HepG2 (cell line): ENCODE results near the gene ENTPD6. TPM values are rescaled to one million over a fixed set of nuclear protein-coding genes. Genes with fewer than 3 reads are reported as not detected.

Source experiments
- ARID5B ChIP-seq: IDR thresholded peaks from 2 replicates; pipeline ENCODE4 v1.4.0; 2020; ENCODE audit warnings: mild to moderate bottlenecking, missing genetic modification reagents
- CENPT ChIP-seq: sonication (generic); formaldehyde crosslinking; IDR thresholded peaks from 2 replicates; pipeline ENCODE4 v1.8.0; 2022; ENCODE audit warnings: low read depth, mild to moderate bottlenecking, moderate library complexity, missing genetic modification reagents
- CREB1 ChIP-seq, 2 experiments: fragments of 450-650 bp in 1 of 2; IDR thresholded peaks; 2 replicates each; pipeline ENCODE4 v1.6.1; 2016 to 2017; ENCODE audit warnings: control low read depth in 1 of 2, mild to moderate bottlenecking in 1 of 2, missing compliant biosample characterization in 1 of 2, missing genetic modification characterization in 1 of 2
- ETV5 ChIP-seq: IDR thresholded peaks from 2 replicates; pipeline ENCODE4 v1.6.1; 2018; ENCODE audit warnings: missing biosample characterization, missing genetic modification reagents, inconsistent platforms, borderline replicate concordance
- FOSL2 ChIP-seq: sonication (generic); formaldehyde crosslinking; IDR thresholded peaks from 2 replicates; pipeline ENCODE4 v1.4.0; 2020; ENCODE audit warnings: missing genetic modification reagents
- ISL2 ChIP-seq: sonication (generic); formaldehyde crosslinking; IDR thresholded peaks from 2 replicates; pipeline ENCODE4 v1.5.0; 2020; ENCODE audit warnings: missing genetic modification reagents
- JUN ChIP-seq: sonication (generic); formaldehyde crosslinking; IDR thresholded peaks from 2 replicates; pipeline ENCODE4 v1.4.0; 2020; ENCODE audit warnings: mild to moderate bottlenecking, missing genetic modification reagents
- MEIS1 ChIP-seq: sonication (generic); formaldehyde crosslinking; IDR thresholded peaks from 2 replicates; pipeline ENCODE4 v1.9.0; 2021; ENCODE audit warnings: mild to moderate bottlenecking, missing genetic modification reagents, moderate library complexity, borderline replicate concordance
- NCOR1 ChIP-seq: fragments of 200-600 bp; sonication (generic); IDR thresholded peaks from 2 replicates; pipeline ENCODE4 v1.7.0; 2017; ENCODE audit warnings: antibody characterized with exemption, low read length, borderline replicate concordance
- NFATC3 ChIP-seq: sonication (generic); formaldehyde crosslinking; IDR thresholded peaks from 2 replicates; pipeline ENCODE4 v1.5.1; 2020; ENCODE audit warnings: mild to moderate bottlenecking, missing genetic modification reagents
- NFIC ChIP-seq: IDR thresholded peaks from 2 replicates; pipeline ENCODE4 v1.6.1; 2012; ENCODE audit warnings: mild to moderate bottlenecking, low read length, inconsistent platforms
- SOX5 ChIP-seq: IDR thresholded peaks from 2 replicates; pipeline ENCODE4 v1.6.1; 2016; ENCODE audit warnings: borderline replicate concordance
- YEATS4 ChIP-seq: sonication (generic); formaldehyde crosslinking; IDR thresholded peaks from 2 replicates; pipeline ENCODE4 v1.4.0; 2020; ENCODE audit warnings: missing genetic modification reagents, borderline replicate concordance
- ZBTB46 ChIP-seq: sonication (generic); formaldehyde crosslinking; IDR thresholded peaks from 2 replicates; pipeline ENCODE4 v1.4.0; 2020; ENCODE audit warnings: mild to moderate bottlenecking, missing genetic modification reagents, borderline replicate concordance
- ZBTB7B ChIP-seq: sonication (generic); formaldehyde crosslinking; IDR thresholded peaks from 2 replicates; pipeline ENCODE4 v1.4.0; 2020; ENCODE audit warnings: missing genetic modification reagents
- ZNF12 ChIP-seq: sonication (generic); formaldehyde crosslinking; IDR thresholded peaks from 2 replicates; pipeline ENCODE4 v1.5.0; 2020; ENCODE audit warnings: missing genetic modification reagents
- ZNF225 ChIP-seq: sonication (generic); formaldehyde crosslinking; IDR thresholded peaks from 2 replicates; pipeline ENCODE4 v1.4.0; 2020; ENCODE audit warnings: mild to moderate bottlenecking, missing genetic modification reagents
- ZNF234 ChIP-seq: sonication (generic); formaldehyde crosslinking; conservative IDR thresholded peaks from 2 replicates; pipeline ENCODE4 v1.5.1; 2020; ENCODE audit warnings: mild to moderate bottlenecking, missing genetic modification reagents
- ZNF354B ChIP-seq: sonication (generic); formaldehyde crosslinking; IDR thresholded peaks from 2 replicates; pipeline ENCODE4 v1.8.0; 2022; ENCODE audit warnings: mild to moderate bottlenecking, missing genetic modification reagents
- ZNF543 ChIP-seq: sonication (generic); formaldehyde crosslinking; IDR thresholded peaks from 2 replicates; pipeline ENCODE4 v1.4.0; 2020; ENCODE audit warnings: mild to moderate bottlenecking, missing genetic modification reagents
- ZNF558 ChIP-seq: sonication (generic); formaldehyde crosslinking; IDR thresholded peaks from 2 replicates; pipeline ENCODE4 v1.9.0; 2022; ENCODE audit warnings: mild to moderate bottlenecking, missing genetic modification reagents, borderline replicate concordance
- ZNF614 ChIP-seq: IDR thresholded peaks from 2 replicates; pipeline ENCODE4 v1.6.1; 2018; ENCODE audit warnings: missing biosample characterization, missing genetic modification reagents, inconsistent platforms, borderline replicate concordance
- ZNF775 ChIP-seq: sonication (generic); formaldehyde crosslinking; IDR thresholded peaks from 2 replicates; pipeline ENCODE4 v1.4.0; 2020; ENCODE audit warnings: missing genetic modification reagents, mild to moderate bottlenecking, moderate library complexity, borderline replicate concordance
- polyA plus RNA-seq, 8 experiments: library from polyadenylated mRNA; depleted of rRNA in 3 of 8; stranded (reverse) in 7 of 8; unstranded in 1 of 8; fragments of >200 nt; fragmentation: Illumina TruSeq in 4 of 8; extraction: Trizol in 4 of 8; gene quantifications; 2 replicates each; pipeline versions ENCODE4 v1.2.1 to v1.2.3, GENCODE V29; 2011 to 2016; ENCODE audit warnings: low read depth in 4 of 8, missing spikeins in 1 of 8, mixed read lengths in 1 of 8; ENCODE audit not compliant: insufficient read depth in 1 of 8
- total RNA-seq, 5 experiments: library from RNA; depleted of rRNA; stranded (reverse); fragments of >200 nt; fragmentation: Illumina TruSeq; extraction: Trizol; gene quantifications; 2 replicates each; pipeline ENCODE4 v1.2.3, GENCODE V29; 2016; ENCODE audit warnings: low read depth in 1 of 5

The ENTPD6 gene
- total and polyA plus RNA-seq, 2 of the 13 experiments (the other 11 are each of a cell fraction or from before 2014, with no cell fraction given) = 164 to 172 TPM

GRCh38 chr20:25237610-25238318 lies 42.3 kb downstream of the ENTPD6 start (continued):
- TF ChIP-seq ARID5B (peak; percentile 71), ETV5 (peak; percentile 71; the same call in 1 of the 2 replicates), FOSL2 (CRISPR knock-in tag) (peak; percentile 100), NFATC3 (CRISPR knock-in tag) (no peak), CENPT (no peak), ZBTB7B (0 out of 2 replicates have a peak, but pooled peaks have one; percentile 16), NCOR1 (no peak), SOX5 (peak; percentile 52; the same call in 1 of the 2 replicates), ZBTB46 (CRISPR knock-in tag) (no peak; the same call in 1 of the 2 replicates), ZNF558 (CRISPR knock-in tag) (no peak), YEATS4 (0 out of 2 replicates have a peak, but pooled peaks have one; percentile 32), MEIS1 (no peak), NFIC (no peak), ZNF12 (CRISPR knock-in tag) (peak; percentile 83; the same call in 1 of the 2 replicates), ZNF234 (CRISPR knock-in tag) (no peak), CREB1 (IDR thresholded peaks at IDR 0.05) (peak; percentile 80), CREB1 (CRISPR knock-in tag; IDR thresholded peaks at IDR 0.05) (no peak), JUN (peak; percentile 75), ZNF614 (CRISPR knock-in tag) (0 out of 2 replicates have a peak, but pooled peaks have one; percentile 17), ZNF225 (CRISPR knock-in tag) (peak; percentile 84; the same call in 1 of the 2 replicates), ZNF775 (CRISPR knock-in tag) (no peak), ISL2 (no peak), ZNF543 (no peak), ZNF354B (CRISPR knock-in tag) (no peak)
